Neuronal stem cell (in vitro differentiated cells): Measurements from ENCODE around the gene FBXO3.
"Not testable (repeated sequence)": the region's sequence is repeated elsewhere in the genome, so short reads cannot be mapped to it uniquely, and the experiment has no call there.

Experiments
- DNase-seq: peaks from one replicate; pipeline ENCODE4 v3.0.0-alpha.2; 2013; ENCODE audit warnings: low spot score
- H2AFZ ChIP-seq: one replicate; pipeline ENCODE4 v1.6.1; 2013; ENCODE audit warnings: mild to moderate bottlenecking, low read length, inconsistent platforms
- H2AK5ac ChIP-seq: 2 replicates; pipeline ENCODE4 v1.6.1; 2013; ENCODE audit warnings: low read depth, mild to moderate bottlenecking, inconsistent platforms, low read length, moderate library complexity, mixed read lengths
- H2BK120ac ChIP-seq: 2 replicates; pipeline ENCODE4 v1.6.1; 2013; ENCODE audit warnings: low read depth, mild to moderate bottlenecking, inconsistent platforms, low read length, moderate library complexity, mixed read lengths
- H2BK12ac ChIP-seq: one replicate; pipeline ENCODE4 v1.6.1; 2013; ENCODE audit warnings: low read length, inconsistent platforms
- H2BK15ac ChIP-seq: 2 replicates; pipeline ENCODE4 v1.6.1; 2013; ENCODE audit warnings: mild to moderate bottlenecking, low read length, inconsistent platforms, mixed read lengths
- H2BK5ac ChIP-seq: one replicate; pipeline ENCODE4 v1.6.1; 2013; ENCODE audit warnings: inconsistent platforms, mild to moderate bottlenecking, low read length, moderate library complexity
- H3K14ac ChIP-seq: one replicate; pipeline ENCODE4 v1.6.1; 2013; ENCODE audit warnings: low read length, inconsistent platforms
- H3K18ac ChIP-seq: 2 replicates; pipeline ENCODE4 v1.6.1; 2013; ENCODE audit warnings: low read length, inconsistent platforms
- H3K23ac ChIP-seq: 2 replicates; pipeline ENCODE4 v1.6.1; 2013; ENCODE audit warnings: low read depth, mild to moderate bottlenecking, mixed read lengths, low read length, inconsistent platforms; ENCODE audit not compliant: poor library complexity
- H3K27ac ChIP-seq: replicated peaks from 3 replicates; pipeline ENCODE4 v1.5.1; 2013; ENCODE audit warnings: low read length, inconsistent platforms
- H3K27me3 ChIP-seq, 3 experiments: 2 replicates each; pipeline ENCODE4 v1.6.1; 2013; ENCODE audit warnings: low read length in 3 of 3, mild to moderate bottlenecking in 2 of 3, inconsistent platforms in 1 of 3, low read depth in 1 of 3, mixed read lengths in 1 of 3, moderate library complexity in 1 of 3; ENCODE audit not compliant: control insufficient read depth in 3 of 3, insufficient read depth in 3 of 3
- H3K36me3 ChIP-seq, 2 donors: replicated peaks in 1 of 2; 2 replicates each; pipeline ENCODE4 v1.6.1; 2013; ENCODE audit warnings: low read length in 2 of 2; ENCODE audit not compliant: control insufficient read depth in 2 of 2, insufficient read depth in 2 of 2
- H3K4ac ChIP-seq: 2 replicates; pipeline ENCODE4 v1.6.1; 2013; ENCODE audit warnings: inconsistent platforms, mild to moderate bottlenecking, low read length, moderate library complexity
- H3K4me1 ChIP-seq, 2 donors: 1 replicate in 1 of 2; 2 replicates in 1 of 2; pipeline ENCODE4 v1.6.1; 2013; ENCODE audit warnings: low read length in 2 of 2, low read depth in 1 of 2; ENCODE audit not compliant: control insufficient read depth in 2 of 2, insufficient read depth in 1 of 2
- H3K4me2 ChIP-seq: one replicate; pipeline ENCODE4 v1.6.1; 2013; ENCODE audit warnings: mild to moderate bottlenecking, low read length, inconsistent platforms; ENCODE audit not compliant: insufficient read depth, poor library complexity, severe bottlenecking
- H3K4me3 ChIP-seq, 2 donors: 2 replicates each; pipeline ENCODE4 v1.5.1; 2013; ENCODE audit warnings: low read length in 2 of 2, mild to moderate bottlenecking in 2 of 2, inconsistent platforms in 1 of 2, moderate library complexity in 1 of 2
- H3K79me1 ChIP-seq: one replicate; pipeline ENCODE4 v1.6.1; 2013; ENCODE audit warnings: low read depth, mild to moderate bottlenecking, inconsistent platforms, low read length, moderate library complexity
- H3K9ac ChIP-seq: one replicate; pipeline ENCODE4 v1.6.1; 2013; ENCODE audit warnings: mild to moderate bottlenecking, low read depth, low read length, inconsistent platforms; ENCODE audit not compliant: poor library complexity
- H3K9me3 ChIP-seq, 2 donors: replicated peaks in 1 of 2; 2 replicates each; pipeline versions ENCODE3 to v1.6.1; 2013; ENCODE audit warnings: low read length in 2 of 2, mild to moderate bottlenecking in 2 of 2, inconsistent platforms in 1 of 2, low read depth in 1 of 2, mixed read lengths in 1 of 2, moderate library complexity in 1 of 2; ENCODE audit not compliant: control insufficient read depth in 2 of 2, insufficient read depth in 1 of 2
- H4K8ac ChIP-seq: one replicate; pipeline ENCODE4 v1.6.1; 2013; ENCODE audit warnings: low read depth, mild to moderate bottlenecking, inconsistent platforms, low read length, moderate library complexity
- H4K91ac ChIP-seq: one replicate; pipeline ENCODE4 v1.6.1; 2013; ENCODE audit warnings: low read length, low read depth, mild to moderate bottlenecking, inconsistent platforms; ENCODE audit not compliant: poor library complexity
- WGBS, 2 donors: extraction: QIAGEN DNeasy Blood & Tissue Kit; methylation state at CpG; one replicate each; pipeline ENCODE4 v1.1.7; 2013; ENCODE audit warnings: missing lambda C conversion rate in 2 of 2, mixed read lengths in 1 of 2; ENCODE audit not compliant: insufficient read length in 2 of 2, insufficient replicate concordance in 1 of 2; ENCODE audit errors: extremely low coverage in 2 of 2; 5-methylcytosine and 5-hydroxymethylcytosine counted together

FBXO3 gene

GRCh38 chr11:33797879-33798278 lies 23.6 kb upstream of the FBXO3 start:
- no peak overlapping the region for H3K27ac ChIP-seq
- H2BK120ac ChIP-seq: no peak overlapping the region
- WGBS, 2 donors: no CpG with 5 or more reads among the region's 3 CpGs
- no peak overlapping the region for H2BK15ac ChIP-seq
- no peak overlapping the region for H3K4me3 ChIP-seq
- H4K8ac ChIP-seq: no peak overlapping the region
- DNase-seq: no peak
- H2AK5ac ChIP-seq: no peak overlapping the region
- no peak overlapping the region for H3K9ac ChIP-seq
- no peaks in the 10 kb centered on the region for H3K9me3 ChIP-seq
- H3K4me1 ChIP-seq: no peaks in the 10 kb centered on the region
- no peak overlapping the region for H2BK5ac ChIP-seq
- H3K4me2 ChIP-seq: no peak overlapping the region
- no peak overlapping the region for H4K91ac ChIP-seq
- no peak overlapping the region for H3K14ac ChIP-seq
- H3K79me1 ChIP-seq: no peaks in the 10 kb centered on the region
- no peak overlapping the region for H2BK12ac ChIP-seq
- no peak overlapping the region for H3K23ac ChIP-seq
- H3K4ac ChIP-seq: no peak overlapping the region
- H3K27me3 ChIP-seq: peaks cover 0 to 73% (median 8%) of the 10 kb centered on the region in 3 experiments
- H3K36me3 ChIP-seq: no peaks in the 10 kb centered on the region
- H2AFZ ChIP-seq: no peak overlapping the region
- H3K18ac ChIP-seq: no peak overlapping the region

- no peak overlapping the region for H3K18ac ChIP-seq
- H4K8ac ChIP-seq: no peak overlapping the region
- no CpG with 5 or more reads among the region's 4 CpGs for WGBS, 2 donors
- no peaks in the 10 kb centered on the region for H3K9me3 ChIP-seq
- no peaks in the 10 kb centered on the region for H3K79me1 ChIP-seq
- H3K27ac ChIP-seq: no peak overlapping the region
- no peak overlapping the region for H2BK12ac ChIP-seq
- H3K14ac ChIP-seq: no peak overlapping the region
- no peak overlapping the region for H2BK15ac ChIP-seq
- no peak overlapping the region for H3K9ac ChIP-seq
- H2AFZ ChIP-seq: no peak overlapping the region
- H3K4me3 ChIP-seq: no peak overlapping the region
- no peak overlapping the region for H3K23ac ChIP-seq
- no peak overlapping the region for H2BK5ac ChIP-seq
- H3K36me3 ChIP-seq: no peaks in the 10 kb centered on the region
- no peak overlapping the region for H3K4me2 ChIP-seq
- H2AK5ac ChIP-seq: no peak overlapping the region
- no peaks in the 10 kb centered on the region for H3K4me1 ChIP-seq
- DNase-seq: no peak
- peaks cover 0 to 14% (median 0%) of the 10 kb centered on the region in 3 experiments for H3K27me3 ChIP-seq
- H2BK120ac ChIP-seq: no peak overlapping the region
- H3K4ac ChIP-seq: no peak overlapping the region
- H4K91ac ChIP-seq: no peak overlapping the region
These were observed 15.7 kb upstream of the FBXO3 start for GRCh38 chr11:33790040-33790439.

DNA sequence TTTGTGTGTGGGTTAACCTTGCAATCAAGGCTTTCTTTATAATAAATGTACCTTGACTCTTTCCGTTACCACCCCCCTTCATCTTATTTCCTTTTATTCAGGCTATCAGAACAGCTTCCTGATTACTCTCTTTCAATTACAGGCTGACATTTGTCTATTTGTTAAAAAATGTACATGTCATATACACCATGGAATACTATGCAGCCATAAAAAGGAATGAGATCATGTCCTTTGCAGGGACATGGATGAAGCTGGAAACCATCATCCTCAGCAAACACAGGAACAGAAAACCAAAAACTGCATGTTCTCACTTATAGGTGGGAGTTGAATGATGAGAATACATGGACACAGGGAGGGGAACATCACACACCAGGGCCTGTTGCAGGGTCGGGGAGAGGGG lies 13.8 kb upstream of the FBXO3 start:
- not testable (repeated sequence) for H2BK12ac ChIP-seq, H2BK120ac ChIP-seq, H4K91ac ChIP-seq, H3K4ac ChIP-seq, H3K36me3 ChIP-seq, H2BK15ac ChIP-seq, H2AK5ac ChIP-seq, H2AFZ ChIP-seq, DNase-seq, H3K4me2 ChIP-seq, H3K18ac ChIP-seq, H3K9ac ChIP-seq, H3K79me1 ChIP-seq, H3K14ac ChIP-seq, H2BK5ac ChIP-seq, H3K4me3 ChIP-seq, H3K27ac ChIP-seq, H3K9me3 ChIP-seq, H4K8ac ChIP-seq, H3K23ac ChIP-seq, H3K4me1 ChIP-seq
- peaks cover 0 to 25% (median 0%) of the 10 kb centered on the region in 3 experiments for H3K27me3 ChIP-seq
- no CpG with 5 or more reads among the region's 2 CpGs for WGBS, 2 donors

DNA sequence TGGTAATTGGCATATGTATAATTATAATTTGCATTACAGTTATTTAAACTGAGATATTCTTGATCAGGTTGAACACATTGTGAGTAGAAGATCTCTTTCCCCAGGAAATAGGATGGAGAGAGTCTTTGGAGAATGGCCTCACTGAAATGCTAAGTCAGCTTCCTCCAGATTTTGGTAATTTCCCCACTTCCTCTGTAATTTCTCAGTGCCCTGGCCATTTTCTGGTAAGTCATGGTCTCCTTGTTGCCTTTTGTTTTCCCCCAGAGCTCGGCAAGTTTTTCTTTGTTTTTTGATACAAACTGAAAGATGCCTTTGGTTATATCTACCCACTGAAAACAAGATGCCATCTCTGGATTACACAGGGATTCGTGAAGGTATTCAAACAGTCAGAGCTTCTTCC lies 12.8 kb upstream of the FBXO3 start:
- Histone ChIP-seq H3K79me1 (no peaks in the 10 kb centered on the region), H3K27ac (no peak overlapping the region), H3K4me1 (no peaks in the 10 kb centered on the region), H3K36me3 (no peaks in the 10 kb centered on the region), H3K4ac (no peak overlapping the region), H2BK120ac (no peak overlapping the region), H2AFZ (no peak overlapping the region), H3K18ac (no peak overlapping the region), H2AK5ac (no peak overlapping the region), H4K8ac (no peak overlapping the region), H3K27me3 (peaks cover 0 to 34% (median 0%) of the 10 kb centered on the region in 3 experiments), H3K4me2 (no peak overlapping the region), H2BK12ac (no peak overlapping the region), H4K91ac (no peak overlapping the region), H3K14ac (no peak overlapping the region), H3K4me3 (no peak overlapping the region), H2BK5ac (no peak overlapping the region), H3K9ac (no peak overlapping the region), H2BK15ac (no peak overlapping the region), H3K9me3 (no peaks in the 10 kb centered on the region), H3K23ac (no peak overlapping the region)
- no CpG with 5 or more reads among the region's 2 CpGs for WGBS, 2 donors
- DNase-seq: no peak
